GM04504 (cell line): ENCODE data around the gene ACBD6.

Source experiments
- DNase-seq: peaks from one replicate; pipeline ENCODE4 v3.0.0-alpha.2; 2012; ENCODE audit warnings: low read depth

ACBD6 gene

GRCh38 chr1:180294711-180295110 is 207.7 kb downstream of the ACBD6 start:
- no peak for DNase-seq

GRCh38 chr1:180291004-180291403 is 211.4 kb downstream of the ACBD6 start:
- no peak for DNase-seq

GRCh38 chr1:180290265-180291001 is 211.9 kb downstream of the ACBD6 start:
- no peak for DNase-seq

GRCh38 chr1:180288940-180289339 is 213.4 kb downstream of the ACBD6 start:
- no peak for DNase-seq

- DNase-seq: no peak
Measured at GRCh38 chr1:180287988-180288705, 214.2 kb downstream of the ACBD6 start.

- no peak for DNase-seq
Measured at GRCh38 chr1:180286417-180286816, 216.0 kb downstream of the ACBD6 start.

GRCh38 chr1:180283098-180283497 is 219.3 kb downstream of the ACBD6 start:
- no peak for DNase-seq

- no peak for DNase-seq
Measured at GRCh38 chr1:180282401-180283044, 219.9 kb downstream of the ACBD6 start.

GRCh38 chr1:180281490-180281889 is 220.9 kb downstream of the ACBD6 start:
- no peak for DNase-seq

- no peak for DNase-seq
Measured at GRCh38 chr1:180280617-180281016, 221.8 kb downstream of the ACBD6 start.

- DNase-seq: no peak
Measured at GRCh38 chr1:180279651-180280050, 222.7 kb downstream of the ACBD6 start.

GRCh38 chr1:180278596-180279395 is 223.6 kb downstream of the ACBD6 start:
- no peak for DNase-seq

- no peak for DNase-seq
Measured at GRCh38 chr1:180278194-180278515, 224.2 kb downstream of the ACBD6 start.

GRCh38 chr1:180277476-180278193 is 224.7 kb downstream of the ACBD6 start:
- no peak for DNase-seq

GRCh38 chr1:180275726-180276125 is 226.7 kb downstream of the ACBD6 start:
- no peak for DNase-seq

- DNase-seq: no peak
Measured at GRCh38 chr1:180274221-180274620, 228.2 kb downstream of the ACBD6 start.

GRCh38 chr1:180273066-180273465 is 229.3 kb downstream of the ACBD6 start:
- no peak for DNase-seq

- no peak for DNase-seq
Measured at GRCh38 chr1:180272395-180272794, 230.0 kb downstream of the ACBD6 start.

GRCh38 chr1:180271272-180272255 is 230.8 kb downstream of the ACBD6 start:
- no peak for DNase-seq

GRCh38 chr1:180270530-180271271 is 231.7 kb downstream of the ACBD6 start:
- DNase-seq: no peak
